GM12865 (cell line): ENCODE measurements around the gene CHRNA7.

Experiments
- DNase-seq: peaks from one replicate; pipeline ENCODE4 v3.0.0; 2010; ENCODE audit warnings: low read depth
- H3K4me3 ChIP-seq: 2 replicates; pipeline ENCODE4 v1.5.1; 2011; ENCODE audit warnings: mild to moderate bottlenecking, low read depth, low read length, control low read depth
- TF ChIP-seq, protein P1 (sequence below): IDR thresholded peaks from 2 replicates; pipeline ENCODE4 v1.5.1; 2011; ENCODE audit warnings: low read length, control low read depth, low read depth, inconsistent platforms; ENCODE audit not compliant: insufficient read depth; ENCODE audit errors: missing control alignments

CHRNA7 gene

GRCh38 chr15:32029862-32030781 lies at the start of gene CHRNA7:
Gene CHRNA7 (plus strand): TSS chr15:32030515. CDS start chr15:32030595, 80 bp downstream.
- peak; percentile 74 for DNase-seq

DNA sequence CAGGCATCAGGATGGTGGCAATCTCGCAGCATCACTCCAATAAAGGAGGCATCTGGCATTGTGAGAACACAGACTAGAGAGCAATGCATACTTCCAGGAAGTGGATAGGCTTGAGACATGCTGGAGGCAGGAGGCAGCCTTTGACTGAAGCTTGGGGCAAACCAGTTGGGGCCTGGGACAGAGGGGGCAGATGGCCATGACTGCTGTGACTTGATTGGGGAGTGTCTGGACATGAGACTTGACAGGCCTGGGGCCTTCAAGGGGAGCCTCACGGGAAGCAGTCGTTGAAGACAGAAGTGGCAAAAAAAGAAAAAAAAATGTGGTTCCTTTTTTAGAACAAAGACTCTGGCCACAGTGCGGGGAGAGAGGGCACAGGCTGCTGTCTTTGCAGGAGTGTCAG lies 44.7 kb upstream of the CHRNA7 start:
- DNase-seq, result no peak
- no peak overlapping the region for H3K4me3 ChIP-seq
- TF ChIP-seq, protein P1, sequence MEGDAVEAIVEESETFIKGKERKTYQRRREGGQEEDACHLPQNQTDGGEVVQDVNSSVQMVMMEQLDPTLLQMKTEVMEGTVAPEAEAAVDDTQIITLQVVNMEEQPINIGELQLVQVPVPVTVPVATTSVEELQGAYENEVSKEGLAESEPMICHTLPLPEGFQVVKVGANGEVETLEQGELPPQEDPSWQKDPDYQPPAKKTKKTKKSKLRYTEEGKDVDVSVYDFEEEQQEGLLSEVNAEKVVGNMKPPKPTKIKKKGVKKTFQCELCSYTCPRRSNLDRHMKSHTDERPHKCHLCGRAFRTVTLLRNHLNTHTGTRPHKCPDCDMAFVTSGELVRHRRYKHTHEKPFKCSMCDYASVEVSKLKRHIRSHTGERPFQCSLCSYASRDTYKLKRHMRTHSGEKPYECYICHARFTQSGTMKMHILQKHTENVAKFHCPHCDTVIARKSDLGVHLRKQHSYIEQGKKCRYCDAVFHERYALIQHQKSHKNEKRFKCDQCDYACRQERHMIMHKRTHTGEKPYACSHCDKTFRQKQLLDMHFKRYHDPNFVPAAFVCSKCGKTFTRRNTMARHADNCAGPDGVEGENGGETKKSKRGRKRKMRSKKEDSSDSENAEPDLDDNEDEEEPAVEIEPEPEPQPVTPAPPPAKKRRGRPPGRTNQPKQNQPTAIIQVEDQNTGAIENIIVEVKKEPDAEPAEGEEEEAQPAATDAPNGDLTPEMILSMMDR, result no peak

More at GRCh38 chr15:32029862-32030781, at the start of gene CHRNA7:
- peak within 1 kb of the TSS; percentile 41 for H3K4me3 ChIP-seq
- TF ChIP-seq, protein P1, result peak; percentile 39

DNA sequence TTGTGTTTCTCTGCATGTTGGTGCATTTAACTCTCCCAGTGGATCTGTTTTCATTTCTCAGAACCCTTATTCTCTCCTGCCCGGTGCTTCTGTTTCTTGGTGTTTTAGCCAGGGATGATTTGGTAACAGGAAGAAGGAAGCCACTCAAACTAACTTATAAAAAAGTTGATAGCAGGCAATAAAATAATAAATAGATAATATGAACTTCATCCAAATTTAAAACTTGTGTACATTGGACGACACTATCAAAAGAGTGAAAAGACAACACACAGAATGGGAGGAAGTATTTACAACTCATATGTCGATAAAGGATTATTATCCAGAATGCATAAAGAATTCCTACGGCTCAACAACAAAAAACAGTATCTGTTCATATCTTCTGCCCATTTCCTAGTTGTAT lies 37.3 kb upstream of the CHRNA7 start:
- DNase-seq, result no peak
- H3K4me3 ChIP-seq, result no peak overlapping the region

GRCh38 chr15:31997711-31998110 lies 32.6 kb upstream of the CHRNA7 start:
- TF ChIP-seq, protein P1, result no peak
- no peak overlapping the region for H3K4me3 ChIP-seq
- no peak for DNase-seq

More for the DNA sequence above, 37.3 kb upstream of the CHRNA7 start:
- TF ChIP-seq, protein P1, result no peak

- no peak overlapping the region for H3K4me3 ChIP-seq
- TF ChIP-seq, protein P1, result no peak
- DNase-seq, result no peak
Measured at GRCh38 chr15:32003558-32003957, 26.8 kb upstream of the CHRNA7 start.

DNA sequence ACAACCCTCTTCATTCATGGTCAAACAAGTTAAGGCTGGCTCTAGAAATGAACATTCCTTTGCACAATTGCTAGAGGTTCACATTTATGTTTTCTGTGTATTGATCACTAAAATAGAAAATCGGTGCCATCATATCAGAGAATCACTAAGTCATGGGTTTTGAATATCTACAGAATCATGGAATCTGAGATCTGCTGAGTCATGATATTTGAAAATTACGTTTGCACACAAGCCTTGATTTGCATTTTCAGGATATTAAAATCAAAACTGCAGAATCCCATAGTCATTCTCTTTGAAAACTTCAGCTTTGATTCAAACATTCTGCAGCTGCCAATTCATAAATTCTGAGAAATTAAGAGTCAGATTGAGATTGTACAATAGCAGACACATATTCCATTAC lies 26.1 kb upstream of the CHRNA7 start:
- no peak for DNase-seq
- TF ChIP-seq, protein P1, result no peak
- H3K4me3 ChIP-seq, result no peak overlapping the region
